Activated naive CD4-positive, alpha-beta T cell treated with anti-CD3 and anti-CD28 coated beads, Interleukin-2, amount 50 U/mL, for 72 hours (primary cell): ENCODE results near the gene SBDS. TPM values are rescaled to one million over a fixed set of nuclear protein-coding genes. Genes with fewer than 3 reads are reported as not detected.
A peak's percentile ranks its signal among the peaks of the same experiment; 100 is the strongest.
"Not testable (repeated sequence)": the region's sequence is repeated elsewhere in the genome, so short reads cannot be mapped to it uniquely, and the experiment has no call there.

Experiments
- ATAC-seq, 2 donors: fragments of 150-1000 bp; cut with Tn5 transposase; 2 replicates each; pipeline ENCODE4 v1.10.0; 2021; ENCODE audit warnings: mild to moderate bottlenecking in 2 of 2, moderate library complexity in 2 of 2
- DNase-seq, 2 donors: peaks; one replicate each; pipeline ENCODE4 v3.0.0; 2021 to 2022; ENCODE audit warnings: low spot score in 2 of 2
- H3K27ac Mint-ChIP-seq, 2 donors: one replicate each; pipeline ENCODE4 v1.8.0; 2022; ENCODE audit warnings: mild to moderate bottlenecking in 2 of 2, mixed read lengths in 2 of 2
- H3K36me3 Mint-ChIP-seq, 2 donors: one replicate each; pipeline ENCODE4 v1.8.0; 2022; ENCODE audit warnings: mixed read lengths in 2 of 2
- H3K9me3 Mint-ChIP-seq, 2 donors: one replicate each; pipeline ENCODE4 v1.8.0; 2022; ENCODE audit warnings: mixed read lengths in 2 of 2
- total RNA-seq, 2 donors: library from RNA; stranded (reverse); gene quantifications; one replicate each; pipeline ENCODE4 v1.2.3, GENCODE V29; 2022

The SBDS gene
- total RNA-seq: 10 to 100 TPM; 55.3 to 61.6 TPM

GRCh38 chr7:66995050-66995776, at the start of gene SBDS:
SBDS (minus strand) TSS chr7:66995586; CDS start chr7:66995417, 169 bp downstream.
- peak; percentile 90 to 96 for DNase-seq
- peak; percentile 70 to 75 for ATAC-seq
- not testable (repeated sequence) for H3K9me3 Mint-ChIP-seq
- H3K36me3 Mint-ChIP-seq: peaks cover 16 to 23% of the 10 kb centered on the region in 2 donors
- peak within 1 kb of the TSS; percentile 97 to 100 for H3K27ac Mint-ChIP-seq

- not testable (repeated sequence) for H3K27ac Mint-ChIP-seq, H3K9me3 Mint-ChIP-seq, H3K36me3 Mint-ChIP-seq, DNase-seq, ATAC-seq
Observed at GRCh38 chr7:67043559-67043930, 48.2 kb upstream of the SBDS start.

- not testable (repeated sequence) for H3K27ac Mint-ChIP-seq, H3K9me3 Mint-ChIP-seq, DNase-seq, H3K36me3 Mint-ChIP-seq
- peak in 1 of 2 donors; percentile 46 for ATAC-seq
Observed at GRCh38 chr7:67042781-67043558, 47.6 kb upstream of the SBDS start.

GRCh38 chr7:67040832-67041231, 45.4 kb upstream of the SBDS start:
- DNase-seq, H3K9me3 Mint-ChIP-seq, H3K27ac Mint-ChIP-seq, H3K36me3 Mint-ChIP-seq, ATAC-seq: not testable (repeated sequence)

- peaks cover 4 to 23% of the 10 kb centered on the region in 2 donors for H3K36me3 Mint-ChIP-seq
- DNase-seq: not testable (repeated sequence)
Observed at GRCh38 chr7:67036432-67037395, 41.3 kb upstream of the SBDS start.

GRCh38 chr7:67033251-67033650, 37.9 kb upstream of the SBDS start:
- peaks cover 13 to 38% of the 10 kb centered on the region in 2 donors for H3K36me3 Mint-ChIP-seq
- H3K27ac Mint-ChIP-seq: no peak overlapping the region
- ATAC-seq: no peak
- DNase-seq: no peak
- H3K9me3 Mint-ChIP-seq: peaks cover 0 to 5% of the 10 kb centered on the region in 2 donors

More at GRCh38 chr7:67036432-67037395, 41.3 kb upstream of the SBDS start:
- ATAC-seq, H3K27ac Mint-ChIP-seq, H3K9me3 Mint-ChIP-seq: not testable (repeated sequence)

GRCh38 chr7:67031685-67032084, 36.3 kb upstream of the SBDS start:
- not testable (repeated sequence) for DNase-seq, H3K9me3 Mint-ChIP-seq, H3K27ac Mint-ChIP-seq
- H3K36me3 Mint-ChIP-seq: peaks cover 13 to 38% of the 10 kb centered on the region in 2 donors
- ATAC-seq: peak in 1 of 2 donors; percentile 54

- not testable (repeated sequence) for H3K27ac Mint-ChIP-seq, ATAC-seq, H3K9me3 Mint-ChIP-seq, DNase-seq
- H3K36me3 Mint-ChIP-seq: peaks cover 8 to 21% of the 10 kb centered on the region in 2 donors
Observed at GRCh38 chr7:67025459-67025858, 30.1 kb upstream of the SBDS start.

- H3K27ac Mint-ChIP-seq: peak overlapping the region in 1 of 2 donors; percentile 50
- peaks cover 3 to 16% of the 10 kb centered on the region in 2 donors for H3K36me3 Mint-ChIP-seq
- DNase-seq (no peak), ATAC-seq (no peak)
- H3K9me3 Mint-ChIP-seq: no peaks in the 10 kb centered on the region
Observed at GRCh38 chr7:67022511-67022910, 27.1 kb upstream of the SBDS start.

GRCh38 chr7:67021260-67021659, 25.9 kb upstream of the SBDS start:
- Mint-ChIP-seq H3K27ac (peak overlapping the region in 1 of 2 donors; percentile 16), H3K9me3 (no peaks in the 10 kb centered on the region), H3K36me3 (peaks cover 7 to 16% of the 10 kb centered on the region in 2 donors)
- DNase-seq (no peak), ATAC-seq (no peak)

- Mint-ChIP-seq H3K9me3 (no peaks in the 10 kb centered on the region), H3K27ac (no peak overlapping the region), H3K36me3 (peaks cover 7 to 16% of the 10 kb centered on the region in 2 donors)
- DNase-seq (no peak), ATAC-seq (peak; percentile 65 to 92)
Observed at GRCh38 chr7:67019562-67020390, 24.4 kb upstream of the SBDS start.

- ATAC-seq (peak; percentile 54 to 59), DNase-seq (no peak)
- Mint-ChIP-seq H3K9me3 (no peaks in the 10 kb centered on the region), H3K27ac (peak overlapping the region; percentile 24 to 37), H3K36me3 (peaks cover 7 to 16% of the 10 kb centered on the region in 2 donors)
Observed at GRCh38 chr7:67018940-67019339, 23.6 kb upstream of the SBDS start.

GRCh38 chr7:67017971-67018370, 22.6 kb upstream of the SBDS start:
- not testable (repeated sequence) for DNase-seq, H3K27ac Mint-ChIP-seq, H3K9me3 Mint-ChIP-seq, ATAC-seq
- H3K36me3 Mint-ChIP-seq: peaks cover 7 to 16% of the 10 kb centered on the region in 2 donors

- not testable (repeated sequence) for DNase-seq, H3K9me3 Mint-ChIP-seq, ATAC-seq, H3K27ac Mint-ChIP-seq, H3K36me3 Mint-ChIP-seq
Observed at GRCh38 chr7:67014076-67014622, 18.8 kb upstream of the SBDS start.

- not testable (repeated sequence) for H3K27ac Mint-ChIP-seq, ATAC-seq
Observed at GRCh38 chr7:67009677-67010076, 14.3 kb upstream of the SBDS start.

More at GRCh38 chr7:67009677-67010076, 14.3 kb upstream of the SBDS start:
- not testable (repeated sequence) for H3K9me3 Mint-ChIP-seq, DNase-seq
- H3K36me3 Mint-ChIP-seq: peaks cover 0 to 21% of the 10 kb centered on the region in 2 donors
